Lung (tissue), 12 donors: Measurements from ENCODE around the gene TACC3. TPM values are rescaled to one million over a fixed set of nuclear protein-coding genes. Genes with fewer than 3 reads are reported as not detected.

ENCODE experiments used
- ATAC-seq: fragments of 200-7000 bp; cut with Tn5 transposase; one replicate; pipeline ENCODE4 v1.9.1; 2020; ENCODE audit warnings: moderate number of reproducible peaks; ENCODE audit not compliant: insufficient read depth, low FRiP score
- DNase-seq, 3 donors: peaks; one replicate each; pipeline ENCODE4 v3.0.0-alpha.2; 2013 to 2017
- H3K27ac ChIP-seq, 2 donors: one replicate each; pipeline ENCODE4 v1.5.1; 2013; ENCODE audit warnings: mild to moderate bottlenecking in 2 of 2, moderate library complexity in 2 of 2, control low read depth in 1 of 2, inconsistent platforms in 1 of 2, low read depth in 1 of 2, low read length in 1 of 2
- H3K27me3 ChIP-seq, 3 donors: one replicate each; pipeline ENCODE4 v1.5.1; 2013; ENCODE audit warnings: low read length in 2 of 3; ENCODE audit not compliant: control insufficient read depth in 3 of 3, insufficient read depth in 3 of 3
- H3K36me3 ChIP-seq, 4 donors: one replicate each; pipeline ENCODE4 v1.5.1; 2013; ENCODE audit warnings: low read length in 4 of 4, mild to moderate bottlenecking in 1 of 4, moderate library complexity in 1 of 4; ENCODE audit not compliant: control insufficient read depth in 4 of 4, insufficient read depth in 4 of 4
- H3K4me1 ChIP-seq, 5 donors: one replicate each; pipeline ENCODE4 v1.5.1; 2013; ENCODE audit warnings: low read length in 5 of 5, mild to moderate bottlenecking in 2 of 5, moderate library complexity in 1 of 5; ENCODE audit not compliant: control insufficient read depth in 5 of 5, insufficient read depth in 5 of 5
- H3K4me3 ChIP-seq: one replicate; pipeline ENCODE4 v1.5.1; 2013; ENCODE audit warnings: mild to moderate bottlenecking, control low read depth, moderate library complexity
- H3K9ac ChIP-seq, 2 donors: one replicate each; pipeline ENCODE4 v1.5.1; 2013; ENCODE audit warnings: low read length in 2 of 2, control low read depth in 1 of 2; ENCODE audit not compliant: insufficient read depth in 1 of 2
- H3K9me3 ChIP-seq, 4 donors: one replicate each; pipeline ENCODE4 v1.5.1; 2013; ENCODE audit warnings: low read length in 3 of 4, mild to moderate bottlenecking in 1 of 4, moderate library complexity in 1 of 4; ENCODE audit not compliant: control insufficient read depth in 4 of 4, insufficient read depth in 3 of 4
- CTCF ChIP-seq: IDR thresholded peaks from 2 replicates; pipeline ENCODE4 v1.5.1; 2012; ENCODE audit warnings: mild to moderate bottlenecking; ENCODE audit errors: control extremely low read depth, extremely low read depth
- WGBS, 2 donors: extraction: QIAGEN DNeasy Blood & Tissue Kit; methylation state at CpG; one replicate each; pipeline ENCODE4 v1.1.7; 2013; 5-methylcytosine and 5-hydroxymethylcytosine counted together
- polyA plus RNA-seq, 2 donors: library from polyadenylated mRNA; stranded (reverse); fragments of 200-250 nt; gene quantifications; one replicate each; pipeline ENCODE4 v1.2.1, GENCODE V29; 2013
- total RNA-seq, 2 donors: library from RNA; depleted of rRNA in 1 of 2; stranded (reverse); fragments of >200 nt in 1 of 2; gene quantifications; one replicate each; pipeline ENCODE4 v1.2.1, GENCODE V29; 2014 to 2021
- donor health status: control.
- donor health status: control.
- donor health status: Bipolar disorder and iron deficiency.
- donor health status: healthy.
- donor health status: DM: yes; HTN: yes; CAD: no.

TACC3 gene
- total and polyA plus RNA-seq, 4 donors: 13.8 to 22.1 (median 18.5) TPM

- H3K4me1 ChIP-seq: peaks cover 0 to 21% (median 0%) of the 10 kb centered on the region in 5 donors
- H3K9me3 ChIP-seq: no peaks in the 10 kb centered on the region
- H3K27ac ChIP-seq: peak overlapping the region; percentile 57 to 84
- ATAC-seq (no peak), DNase-seq (no peak)
- peaks cover 5 to 27% (median 10%) of the 10 kb centered on the region in 4 donors for H3K36me3 ChIP-seq
- no peak overlapping the region for H3K9ac ChIP-seq
- no peak for TF ChIP-seq CTCF
- H3K4me3 ChIP-seq: no peak overlapping the region
- no peaks in the 10 kb centered on the region for H3K27me3 ChIP-seq
- 81 to 88% methylated on average over 31 of the region's 31 CpGs for WGBS, 2 donors
Measured at GRCh38 chr4:1728061-1728980, 7.0 kb downstream of the TACC3 start.

GRCh38 chr4:1730532-1731135 lies 9.3 kb downstream of the TACC3 start:
- H3K36me3 ChIP-seq: peaks cover 5 to 33% (median 14%) of the 10 kb centered on the region in 4 donors
- no peak overlapping the region for H3K9ac ChIP-seq

GRCh38 chr4:1731180-1731579 lies 9.9 kb downstream of the TACC3 start:
- peaks cover 5 to 36% (median 15%) of the 10 kb centered on the region in 4 donors for H3K36me3 ChIP-seq
- no peak for TF ChIP-seq CTCF
- H3K4me1 ChIP-seq: peaks cover 0 to 21% (median 0%) of the 10 kb centered on the region in 5 donors
- no peak overlapping the region for H3K4me3 ChIP-seq
- H3K9me3 ChIP-seq: no peaks in the 10 kb centered on the region
- WGBS, 2 donors: 93 to 98% methylated on average over 10 of the region's 10 CpGs
- ATAC-seq: no peak
- DNase-seq: no peak
- H3K9ac ChIP-seq: no peak overlapping the region
- H3K27ac ChIP-seq: no peak overlapping the region
- no peaks in the 10 kb centered on the region for H3K27me3 ChIP-seq

More at GRCh38 chr4:1730532-1731135, 9.3 kb downstream of the TACC3 start:
- ATAC-seq (no peak), DNase-seq (no peak)
- no peak overlapping the region for H3K27ac ChIP-seq
- WGBS, 2 donors: 92 to 97% methylated on average over 16 of the region's 16 CpGs
- H3K4me3 ChIP-seq: no peak overlapping the region
- H3K9me3 ChIP-seq: no peaks in the 10 kb centered on the region
- TF ChIP-seq CTCF: no peak
- H3K4me1 ChIP-seq: peaks cover 0 to 21% (median 0%) of the 10 kb centered on the region in 5 donors
- H3K27me3 ChIP-seq: no peaks in the 10 kb centered on the region
